Stimulated activated CD8-positive, alpha-beta memory T cell treated with anti-CD3 and anti-CD28 coated beads, Interleukin-4, amount 100 ng/mL, for 1 hour (primary cell): ENCODE data around the gene BANP.

Source experiments
- DNase-seq, 2 donors: peaks; one replicate each; pipeline ENCODE4 v3.0.0-alpha.2; 2020; ENCODE audit warnings: low read depth in 2 of 2, low spot score in 1 of 2

BANP gene

DNA sequence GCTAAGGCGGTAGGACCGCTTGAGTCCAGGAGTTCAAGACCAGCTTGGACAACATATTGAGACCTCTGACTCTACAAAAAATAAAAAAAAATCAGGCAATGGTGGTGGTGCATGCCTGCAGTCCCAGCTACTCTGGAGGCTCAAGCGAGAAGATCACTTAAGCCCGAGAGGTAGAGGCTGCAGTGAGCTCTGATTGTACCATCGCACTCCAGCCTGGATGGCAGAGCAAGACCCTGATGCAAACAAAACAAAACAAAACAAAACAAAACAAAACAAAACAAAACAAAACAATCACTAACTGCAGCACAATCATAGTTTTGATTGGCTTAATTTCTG is 2.5 kb upstream of the BANP start:
- no peak for DNase-seq

DNA sequence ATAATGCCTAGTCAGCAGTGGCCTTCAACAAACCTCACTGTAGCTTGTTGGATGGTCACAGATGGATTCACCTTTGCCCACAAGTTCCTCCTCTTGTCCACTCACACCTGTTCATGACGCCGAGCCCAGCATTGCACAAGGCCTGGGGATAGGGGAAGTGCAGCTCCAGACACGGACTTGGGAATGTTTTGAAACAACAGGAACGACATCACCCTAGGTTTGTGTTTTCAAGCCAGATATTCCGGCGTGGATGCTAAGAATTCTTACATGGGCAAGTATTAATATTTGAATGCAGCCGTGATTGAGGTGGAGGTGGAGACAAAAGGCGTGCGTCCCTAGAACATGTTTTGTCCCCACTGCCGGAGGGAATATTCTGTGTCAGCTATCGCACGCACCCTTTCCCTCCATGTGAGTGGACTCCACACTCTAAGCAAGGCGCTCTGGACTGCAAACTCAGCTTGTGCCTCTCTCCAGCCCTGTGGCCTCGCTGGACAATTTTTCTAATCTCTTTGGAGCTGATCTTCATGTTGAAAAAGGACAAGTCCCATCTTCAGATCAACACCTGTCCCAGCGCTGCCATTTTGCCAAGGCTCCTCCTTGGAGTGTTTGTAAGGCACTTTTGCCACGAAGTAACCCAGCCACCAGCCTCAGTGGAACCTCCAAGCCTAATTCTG is 2.0 kb upstream of the BANP start:
- DNase-seq, result no peak

DNA sequence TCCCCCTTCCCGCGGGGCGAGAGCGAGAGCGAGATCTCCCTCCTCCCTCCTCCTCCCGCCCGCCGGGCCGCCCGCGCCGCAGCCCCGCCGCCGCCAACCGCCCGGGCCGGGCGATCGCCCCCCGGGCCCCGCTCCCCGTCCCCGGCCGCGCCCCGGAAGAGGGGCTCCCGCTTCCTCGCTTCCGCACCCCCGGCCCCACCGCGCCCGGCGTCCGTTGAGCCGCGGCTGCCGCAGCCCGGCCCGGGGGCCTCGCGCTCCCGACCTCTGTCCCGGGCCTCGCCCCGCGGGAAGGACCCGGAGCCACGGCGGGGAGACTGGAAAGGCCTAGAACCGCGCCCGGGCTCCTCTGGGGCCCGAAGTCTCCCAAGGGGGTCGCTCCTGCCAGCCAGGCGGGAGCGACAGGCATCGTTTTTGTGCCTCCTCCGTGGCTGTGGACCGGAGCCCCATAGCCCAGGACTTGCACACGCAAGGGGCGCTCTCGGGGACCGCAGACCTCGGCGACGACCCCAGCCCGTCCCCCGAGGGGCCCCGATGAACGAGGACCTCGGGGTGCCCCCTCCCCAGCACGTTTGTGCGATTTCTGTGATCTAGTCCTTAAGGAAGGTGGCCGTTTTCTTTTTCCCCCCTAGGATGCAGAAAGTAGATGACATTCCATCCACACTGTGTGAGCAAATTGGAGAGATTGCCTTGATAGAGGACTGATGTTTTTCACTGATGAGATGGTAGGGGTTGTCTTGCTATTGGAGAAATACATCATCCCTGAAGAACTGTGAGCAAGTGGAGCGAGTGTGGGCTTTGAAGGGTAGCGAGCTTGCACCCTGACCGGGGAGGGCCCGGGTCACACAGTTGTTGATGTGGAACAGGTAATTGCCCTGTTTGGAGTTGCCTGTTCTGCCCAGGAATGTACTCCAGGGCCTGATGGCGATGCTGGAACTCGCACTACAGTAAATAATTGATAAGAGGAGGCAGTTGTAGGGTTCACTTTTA is 611 bp downstream of the BANP start:
- peak in 1 of 2 donors; percentile 20 for DNase-seq

GRCh38 chr16:87952751-87953150 is 1.5 kb downstream of the BANP start:
- no peak for DNase-seq

DNA sequence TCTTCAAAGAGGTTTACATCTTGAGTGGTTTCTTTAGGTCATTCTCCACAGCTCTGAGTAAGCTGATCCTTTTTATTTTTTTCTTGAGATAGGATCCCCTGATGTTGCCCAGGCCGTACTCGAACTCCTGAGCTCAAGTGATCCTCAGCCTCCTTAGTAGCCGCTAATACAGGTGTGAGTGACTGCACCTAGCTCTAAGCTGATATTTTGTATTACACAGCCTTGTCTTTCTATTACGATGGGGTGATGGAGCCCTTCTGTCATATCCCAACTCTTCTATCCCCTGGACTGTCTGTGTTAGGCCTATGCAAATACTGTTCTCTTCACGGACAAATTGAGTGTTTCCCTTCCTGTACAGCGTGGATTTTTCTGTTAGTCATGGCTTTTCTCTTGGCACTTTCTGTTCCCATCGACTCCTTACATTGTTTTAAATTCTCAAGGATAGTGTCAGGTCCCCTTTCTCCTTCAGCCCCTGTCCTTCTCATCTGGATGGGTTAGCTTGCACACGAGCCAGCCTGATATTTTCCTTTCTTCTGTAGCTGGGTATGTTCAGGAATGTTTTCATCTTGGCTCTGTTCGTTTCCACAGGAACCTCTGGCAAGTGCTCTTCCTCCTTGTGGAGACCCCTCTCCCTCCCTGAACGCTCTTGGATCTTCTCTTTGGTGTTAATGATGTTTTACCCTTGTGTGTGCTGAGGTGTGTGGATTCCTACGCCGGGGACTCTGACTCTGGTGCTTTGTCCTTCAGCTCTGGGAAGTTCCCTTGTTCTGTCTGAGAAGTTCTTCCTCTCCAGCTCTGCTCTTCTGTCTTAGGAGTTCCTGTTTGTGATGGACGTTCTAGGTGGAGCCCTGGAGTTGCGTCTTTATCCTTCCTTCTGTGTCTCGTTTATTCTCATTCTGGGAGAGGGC is 2.3 kb downstream of the BANP start:
- no peak for DNase-seq

- DNase-seq, result no peak
Measured at GRCh38 chr16:87954361-87954760, 3.1 kb downstream of the BANP start.

DNA sequence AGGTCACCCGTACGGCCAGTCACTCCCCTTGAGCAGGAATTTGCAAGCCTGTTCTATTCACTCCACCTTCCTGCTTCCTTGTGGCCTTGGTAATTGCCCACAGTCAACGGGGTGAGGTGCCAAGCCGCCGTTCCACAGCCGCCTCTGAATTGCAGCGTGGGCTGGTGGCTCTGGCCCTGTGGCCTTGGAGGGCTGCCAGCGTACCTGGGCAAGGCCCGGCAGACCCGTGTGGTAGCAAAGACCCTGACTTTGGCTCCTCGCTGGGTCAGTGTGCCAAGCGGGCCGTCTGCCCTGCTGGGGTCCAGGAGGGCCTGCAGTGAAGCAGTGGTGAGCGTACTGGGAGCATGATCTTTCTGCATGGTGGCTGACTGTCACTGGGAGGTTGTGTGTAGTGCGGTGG is 3.6 kb downstream of the BANP start:
- no peak for DNase-seq

DNA sequence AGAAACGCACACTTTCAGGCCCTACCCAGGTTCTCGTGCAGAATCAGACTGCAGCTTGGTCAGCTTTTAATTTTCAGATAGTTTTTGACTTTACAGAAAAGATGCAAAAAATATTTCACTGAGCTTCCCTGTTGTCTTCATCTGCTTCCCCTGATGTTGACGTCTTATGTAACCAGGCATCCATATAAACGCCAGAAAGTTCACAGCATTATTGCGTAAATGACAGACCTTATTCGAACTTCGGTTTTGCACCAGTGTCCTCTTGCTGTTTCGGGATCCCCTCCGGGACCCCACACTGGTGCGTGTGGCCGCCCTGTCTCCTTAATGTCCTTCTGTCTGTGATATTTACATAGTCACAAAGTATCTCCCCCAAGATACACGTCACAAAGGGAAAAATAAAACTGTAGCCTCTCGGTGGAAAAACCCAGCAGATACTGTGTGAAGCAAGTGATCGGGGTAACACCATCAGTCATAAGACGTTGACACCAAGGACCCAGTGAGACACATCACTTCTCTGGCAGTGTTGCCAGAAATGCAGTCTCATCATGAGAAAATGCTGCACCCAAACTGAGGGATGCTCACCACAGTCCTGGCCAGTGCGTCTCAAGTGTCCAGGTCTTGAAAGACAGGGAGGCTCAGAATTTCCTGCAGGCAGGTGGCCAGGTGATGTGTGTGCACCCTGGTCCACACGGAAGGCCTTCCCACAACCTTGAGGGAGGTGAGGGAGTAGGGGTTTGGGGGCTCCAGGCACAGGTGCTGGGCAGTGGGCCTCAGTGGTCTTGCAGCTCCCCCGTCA is 4.3 kb downstream of the BANP start:
- DNase-seq, result no peak

DNA sequence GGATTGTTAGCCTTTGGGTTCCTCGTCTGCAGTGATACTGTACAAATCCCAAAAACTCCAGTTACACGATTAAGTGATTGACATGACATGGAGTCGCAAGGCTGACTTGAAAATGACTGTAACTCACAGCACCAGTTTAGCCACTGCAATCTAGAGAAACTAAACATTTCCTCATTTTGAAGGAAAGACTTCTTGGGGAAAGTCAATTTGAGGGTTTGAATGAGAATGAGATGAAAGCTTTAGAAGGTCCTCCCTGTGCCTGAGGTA is 4.8 kb downstream of the BANP start:
- DNase-seq, result no peak

GRCh38 chr16:87956365-87957231 is 5.4 kb downstream of the BANP start:
- peak; percentile 33 to 43 for DNase-seq

DNA sequence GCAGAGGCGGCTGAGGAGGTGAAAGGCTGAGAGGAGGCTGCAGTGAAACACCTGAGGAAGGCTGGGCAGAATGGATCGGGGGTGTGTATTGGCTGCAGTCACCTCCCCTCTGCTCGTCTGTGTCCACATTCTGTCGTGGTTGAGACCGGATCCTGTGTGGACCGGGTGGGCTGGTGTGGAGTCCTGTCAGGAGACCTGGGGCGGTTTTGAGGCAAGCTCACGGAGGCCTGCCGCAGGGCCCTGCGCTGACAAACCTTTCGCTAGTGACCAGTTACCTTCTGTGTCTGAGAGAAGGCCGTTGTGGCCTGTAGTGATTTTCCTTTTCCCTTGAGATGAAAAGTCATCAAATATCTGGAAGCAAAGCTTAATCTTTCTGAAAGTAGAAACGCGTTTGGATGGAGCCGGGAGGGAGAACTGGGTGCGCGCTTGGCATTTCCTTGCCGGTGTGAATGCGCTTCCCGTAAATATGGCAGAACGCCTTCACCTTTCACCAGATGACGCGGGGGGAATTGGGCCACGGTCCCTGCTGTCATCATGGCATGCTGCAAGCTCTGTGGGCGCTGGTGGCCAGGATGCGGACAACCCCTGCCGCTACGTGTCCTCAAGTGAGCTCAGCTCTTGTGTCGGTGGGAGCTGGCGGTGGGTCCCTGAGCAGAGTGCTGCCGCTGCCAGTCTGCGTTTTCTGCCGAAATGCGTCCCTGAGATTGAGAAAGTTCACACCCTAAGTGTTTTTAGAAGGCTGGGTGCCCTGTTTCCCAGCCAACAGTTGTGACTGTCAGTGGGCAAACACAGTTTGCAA is 6.3 kb downstream of the BANP start:
- DNase-seq, result no peak

- no peak for DNase-seq
Measured at GRCh38 chr16:87958632-87959031, 7.4 kb downstream of the BANP start.

- DNase-seq, result no peak
Measured at GRCh38 chr16:87959391-87959990, 8.3 kb downstream of the BANP start.

GRCh38 chr16:87960296-87960695 is 9.1 kb downstream of the BANP start:
- DNase-seq, result no peak

GRCh38 chr16:87960852-87961251 is 9.6 kb downstream of the BANP start:
- DNase-seq, result no peak

DNA sequence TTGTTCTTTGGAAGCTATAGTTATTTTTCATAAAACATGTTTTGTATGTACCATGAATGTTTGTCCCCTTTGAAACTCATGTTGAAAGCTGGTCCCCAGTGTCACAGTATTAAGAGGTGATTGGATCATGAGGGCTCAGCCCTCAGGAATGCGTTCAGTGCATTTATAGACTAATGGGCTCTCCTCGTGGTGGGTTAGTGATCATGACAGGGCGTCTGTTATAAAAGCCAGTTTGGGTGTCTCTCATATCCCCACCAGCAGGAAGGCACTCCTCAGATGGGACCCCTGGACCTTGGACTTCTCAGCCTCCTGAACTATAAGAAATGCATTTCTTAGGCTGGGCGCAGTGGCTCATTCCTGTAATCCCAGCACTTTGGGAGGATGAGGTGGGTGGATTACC is 10.4 kb downstream of the BANP start:
- DNase-seq, result no peak

GRCh38 chr16:87963400-87963799 is 12.2 kb downstream of the BANP start:
- DNase-seq, result peak in 1 of 2 donors; percentile 35

GRCh38 chr16:87964049-87964659 is 12.9 kb downstream of the BANP start:
- no peak for DNase-seq
